ENCODE data around the gene ZNF483. TPM values are rescaled to one million over a fixed set of nuclear protein-coding genes. Genes with fewer than 3 reads are reported as not detected.
"Not testable (repeated sequence)": the region's sequence is repeated elsewhere in the genome, so short reads cannot be mapped to it uniquely, and the experiment has no call there.

Gene ZNF483
- total and polyA plus RNA-seq, 4 donors, result 1.2 to 21.8 (median 14.6) TPM; not detected in 1

GRCh38 chr9:111561165-111561719, 36.3 kb downstream of the ZNF483 start:
- no peak for DNase-seq
- intact Hi-C loops (cut with DNase I), result no loop called here
- H3K4me3 ChIP-seq (ENCODE audit: low read length in 2 of 2), result no peak overlapping the region
- peaks cover 0 to 2% of the 10 kb centered on the region in 2 donors for H3K36me3 ChIP-seq (ENCODE audit: control insufficient read depth in 1 of 2, insufficient read depth in 2 of 2, low read length in 1 of 2)
- ATAC-seq (ENCODE audit: low FRiP score), result no peak
- peaks cover 3% of the 10 kb centered on the region for H3K9me3 ChIP-seq (ENCODE audit: control insufficient read depth, low read length)
- no peaks in the 10 kb centered on the region for H3K27me3 ChIP-seq (ENCODE audit: control insufficient read depth in 1 of 2, insufficient read depth in 2 of 2, low read length in 1 of 2)
- H3K4me1 ChIP-seq (ENCODE audit: control insufficient read depth in 1 of 2, insufficient read depth in 2 of 2, low read length in 2 of 2), result no peaks in the 10 kb centered on the region
- H3K27ac ChIP-seq (ENCODE audit: low read depth in 1 of 2, low read length in 2 of 2), result no peak overlapping the region

DNA sequence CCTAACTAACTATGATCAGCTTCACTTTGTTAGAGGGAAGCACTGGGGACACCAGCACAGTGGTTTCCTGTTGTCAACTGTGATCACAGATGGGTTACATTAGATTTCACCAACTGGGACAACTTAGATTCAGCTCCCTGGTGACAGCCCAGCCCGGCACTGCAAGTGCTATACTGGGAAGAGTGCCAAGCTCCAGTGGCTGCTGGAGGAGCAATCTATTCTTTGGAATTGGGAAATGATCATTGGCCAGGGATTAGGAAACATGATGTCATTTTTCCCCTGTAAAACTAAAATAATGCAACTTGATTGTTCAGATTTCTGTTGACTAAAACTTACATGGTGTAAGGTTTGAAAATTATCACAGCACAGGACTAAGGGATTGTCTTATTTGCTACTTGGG, 41.3 kb downstream of the ZNF483 start:
- WGBS, 2 donors, result 34 to 47% methylated on average over 1 of the region's 1 CpG
- ATAC-seq (ENCODE audit: low FRiP score), result peak; percentile 44
- Histone ChIP-seq H3K27me3 (ENCODE audit: control insufficient read depth in 1 of 2, insufficient read depth in 2 of 2, low read length in 1 of 2) (no peaks in the 10 kb centered on the region), H3K4me3 (ENCODE audit: low read length in 2 of 2) (no peak overlapping the region), H3K9me3 (ENCODE audit: control insufficient read depth, low read length) (peaks cover 1% of the 10 kb centered on the region), H3K27ac (ENCODE audit: low read depth in 1 of 2, low read length in 2 of 2) (no peak overlapping the region), H3K4me1 (ENCODE audit: control insufficient read depth in 1 of 2, insufficient read depth in 2 of 2, low read length in 2 of 2) (no peaks in the 10 kb centered on the region), H3K36me3 (ENCODE audit: control insufficient read depth in 1 of 2, insufficient read depth in 2 of 2, low read length in 1 of 2) (peaks cover 6 to 17% of the 10 kb centered on the region in 2 donors)
- DNase-seq, result no peak
- intact Hi-C loops (cut with DNase I), result no loop called here

DNA sequence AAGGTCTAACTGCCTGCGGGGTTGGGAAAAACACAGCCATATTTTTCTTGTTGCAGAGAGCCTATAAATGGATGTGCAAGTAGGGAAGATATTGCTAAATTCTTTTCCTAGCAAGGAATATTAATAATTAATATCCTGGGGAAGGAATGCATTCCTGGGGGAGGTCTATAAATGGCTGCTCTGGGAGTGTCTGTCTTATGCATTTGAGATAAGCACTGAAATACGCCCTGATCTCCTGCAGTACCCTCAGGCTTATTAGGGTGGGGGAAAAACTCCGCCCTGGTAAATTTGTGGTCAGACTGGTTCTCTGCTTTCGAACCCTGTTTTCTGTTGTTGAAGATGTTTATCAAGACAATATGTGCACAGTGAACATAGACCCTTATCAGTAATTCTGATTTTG, 43.1 kb downstream of the ZNF483 start:
- not testable (repeated sequence) for ATAC-seq (ENCODE audit: low FRiP score)
- H3K36me3 ChIP-seq (ENCODE audit: control insufficient read depth in 1 of 2, insufficient read depth in 2 of 2, low read length in 1 of 2), result peaks cover 10 to 18% of the 10 kb centered on the region in 2 donors
- WGBS, 2 donors, result 96 to 97% methylated on average over 4 of the region's 4 CpGs

DNA sequence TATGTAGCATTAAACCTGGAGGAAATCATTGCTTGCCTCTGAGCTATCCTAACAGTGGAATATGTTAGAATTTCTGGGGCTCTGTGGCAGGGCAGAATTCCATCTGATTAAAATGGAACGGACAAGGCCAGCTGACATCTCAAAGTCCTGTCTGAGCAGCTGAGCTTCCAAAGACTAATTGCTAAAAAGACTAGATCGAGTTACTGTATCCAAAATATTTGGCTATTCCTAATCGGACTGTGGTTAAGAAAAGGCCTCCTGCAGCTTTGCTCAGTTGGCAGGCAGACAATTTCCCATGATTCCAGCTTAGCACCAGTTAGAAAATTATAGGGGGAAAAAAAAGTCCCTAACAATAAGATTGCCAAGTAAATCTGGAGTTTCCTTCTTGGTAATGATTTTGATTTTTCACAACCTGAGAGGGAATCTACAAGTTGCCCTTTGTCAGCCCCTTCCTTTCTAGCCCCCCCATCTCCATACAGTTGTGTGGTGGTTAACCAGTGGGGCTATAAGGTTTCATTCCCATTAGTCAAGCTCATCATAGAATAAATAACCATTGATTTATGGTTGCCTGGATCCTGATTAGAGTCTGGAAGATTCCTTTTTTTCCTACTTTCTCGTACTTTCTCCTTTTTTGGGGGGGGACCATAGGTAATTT, 48.1 kb downstream of the ZNF483 start:
- DNase-seq, result no peak
- intact Hi-C loops (cut with DNase I), result no loop called here
- Histone ChIP-seq H3K9me3 (ENCODE audit: control insufficient read depth, low read length) (peaks cover 1% of the 10 kb centered on the region), H3K27ac (ENCODE audit: low read depth in 1 of 2, low read length in 2 of 2) (no peak overlapping the region), H3K27me3 (ENCODE audit: control insufficient read depth in 1 of 2, insufficient read depth in 2 of 2, low read length in 1 of 2) (no peaks in the 10 kb centered on the region), H3K4me3 (ENCODE audit: low read length in 2 of 2) (no peak overlapping the region), H3K4me1 (ENCODE audit: control insufficient read depth in 1 of 2, insufficient read depth in 2 of 2, low read length in 2 of 2) (no peaks in the 10 kb centered on the region), H3K36me3 (ENCODE audit: control insufficient read depth in 1 of 2, insufficient read depth in 2 of 2, low read length in 1 of 2) (peaks cover 15 to 16% of the 10 kb centered on the region in 2 donors)
- no peak for ATAC-seq (ENCODE audit: low FRiP score)
- 31 to 32% methylated on average over 4 of the region's 4 CpGs for WGBS, 2 donors

More for the DNA sequence above, 43.1 kb downstream of the ZNF483 start:
- H3K4me1 ChIP-seq (ENCODE audit: control insufficient read depth in 1 of 2, insufficient read depth in 2 of 2, low read length in 2 of 2); H3K4me3 ChIP-seq (ENCODE audit: low read length in 2 of 2); H3K27me3 ChIP-seq (ENCODE audit: control insufficient read depth in 1 of 2, insufficient read depth in 2 of 2, low read length in 1 of 2); DNase-seq; intact Hi-C loops (cut with DNase I); H3K27ac ChIP-seq (ENCODE audit: low read depth in 1 of 2, low read length in 2 of 2); H3K9me3 ChIP-seq (ENCODE audit: control insufficient read depth, low read length): not testable (repeated sequence)

GRCh38 chr9:111582888-111583287, 57.9 kb downstream of the ZNF483 start:
- Histone ChIP-seq H3K4me1 (ENCODE audit: control insufficient read depth in 1 of 2, insufficient read depth in 2 of 2, low read length in 2 of 2) (no peaks in the 10 kb centered on the region), H3K4me3 (ENCODE audit: low read length in 2 of 2) (no peak overlapping the region), H3K27me3 (ENCODE audit: control insufficient read depth in 1 of 2, insufficient read depth in 2 of 2, low read length in 1 of 2) (no peaks in the 10 kb centered on the region), H3K9me3 (ENCODE audit: control insufficient read depth, low read length) (no peaks in the 10 kb centered on the region), H3K36me3 (ENCODE audit: control insufficient read depth in 1 of 2, insufficient read depth in 2 of 2, low read length in 1 of 2) (peaks cover 0 to 10% of the 10 kb centered on the region in 2 donors), H3K27ac (ENCODE audit: low read depth in 1 of 2, low read length in 2 of 2) (no peak overlapping the region)
- DNase-seq, result no peak
- 72 to 77% methylated on average over 3 of the region's 3 CpGs for WGBS, 2 donors
- no peak for ATAC-seq (ENCODE audit: low FRiP score)
- intact Hi-C loops (cut with DNase I), result no loop called here

- ATAC-seq (ENCODE audit: low FRiP score) (no peak), DNase-seq (no peak)
- Histone ChIP-seq H3K36me3 (ENCODE audit: control insufficient read depth in 1 of 2, insufficient read depth in 2 of 2, low read length in 1 of 2) (peaks cover 0 to 10% of the 10 kb centered on the region in 2 donors), H3K4me3 (ENCODE audit: low read length in 2 of 2) (no peak overlapping the region), H3K9me3 (ENCODE audit: control insufficient read depth, low read length) (no peaks in the 10 kb centered on the region), H3K27ac (ENCODE audit: low read depth in 1 of 2, low read length in 2 of 2) (no peak overlapping the region), H3K27me3 (ENCODE audit: control insufficient read depth in 1 of 2, insufficient read depth in 2 of 2, low read length in 1 of 2) (no peaks in the 10 kb centered on the region), H3K4me1 (ENCODE audit: control insufficient read depth in 1 of 2, insufficient read depth in 2 of 2, low read length in 2 of 2) (no peaks in the 10 kb centered on the region)
- intact Hi-C loops (cut with DNase I), result no loop called here
- WGBS, 2 donors, result 95 to 97% methylated on average over 5 of the region's 5 CpGs
Observed at GRCh38 chr9:111586378-111586777, 61.4 kb downstream of the ZNF483 start.

- 56 to 72% methylated on average over 5 of the region's 5 CpGs for WGBS, 2 donors
Observed at GRCh38 chr9:111588846-111589245, 63.9 kb downstream of the ZNF483 start.

DNA sequence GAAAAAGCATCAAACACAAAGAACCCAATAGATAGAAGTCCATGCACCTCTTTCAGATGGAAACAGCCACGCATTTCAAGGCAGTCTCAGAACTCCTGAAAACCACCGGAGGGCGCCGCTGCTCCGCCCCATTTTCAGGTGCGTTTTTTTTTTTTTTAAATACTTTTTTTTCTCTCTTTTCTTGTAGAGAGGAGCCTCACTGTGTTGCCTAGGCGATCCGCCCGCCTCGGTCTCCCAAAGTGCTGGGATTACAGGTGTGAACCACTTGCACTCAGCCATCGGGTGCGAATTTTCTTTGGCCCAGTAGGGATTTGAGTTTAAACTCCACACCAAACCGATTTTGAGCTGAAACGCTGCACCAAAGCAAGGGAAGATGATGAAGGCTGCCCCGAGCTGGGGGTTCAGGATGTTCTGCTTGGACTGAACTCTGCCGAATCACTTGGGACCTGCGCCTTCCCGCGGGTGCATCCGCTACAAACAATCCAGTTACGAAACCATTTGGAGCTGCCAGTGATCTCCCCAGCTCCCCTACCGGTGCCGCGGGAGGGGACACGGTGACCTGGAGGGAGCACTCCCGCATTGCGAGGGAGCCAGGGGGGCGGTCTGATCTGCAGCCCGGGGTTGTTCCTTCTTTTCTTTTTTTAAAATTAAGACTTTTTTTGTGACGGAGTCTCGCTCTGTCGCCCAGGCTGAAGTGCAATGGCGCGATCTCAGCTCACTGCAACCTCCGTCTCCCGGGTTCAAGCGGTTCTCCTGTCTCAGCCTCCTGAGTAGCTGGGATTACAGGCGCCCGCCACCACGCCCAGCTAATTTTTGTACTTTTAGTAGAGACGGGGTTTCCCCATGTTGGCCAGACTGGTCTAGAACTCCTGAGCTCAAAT, 73.1 kb downstream of the ZNF483 start:
- peaks cover 0 to 2% of the 10 kb centered on the region in 2 donors for H3K36me3 ChIP-seq (ENCODE audit: control insufficient read depth in 1 of 2, insufficient read depth in 2 of 2, low read length in 1 of 2)
- ATAC-seq (ENCODE audit: low FRiP score), result peak; percentile 49
- H3K27ac ChIP-seq (ENCODE audit: low read depth in 1 of 2, low read length in 2 of 2), result no peak overlapping the region
- H3K27me3 ChIP-seq (ENCODE audit: control insufficient read depth in 1 of 2, insufficient read depth in 2 of 2, low read length in 1 of 2), result no peaks in the 10 kb centered on the region
- intact Hi-C loops (cut with DNase I), result loop anchor here (2.0 to 10.0 kb wide), 4 partner anchors 65 to 474 kb away; no protein-coding TSS in a partner anchor
- DNase-seq, result peak; percentile 66 to 84
- WGBS, 2 donors, result 1% methylated on average over 41 of the region's 41 CpGs
- H3K4me3 ChIP-seq (ENCODE audit: low read length in 2 of 2), result peak overlapping the region; percentile 62 to 84
- H3K4me1 ChIP-seq (ENCODE audit: control insufficient read depth in 1 of 2, insufficient read depth in 2 of 2, low read length in 2 of 2), result no peaks in the 10 kb centered on the region
- no peaks in the 10 kb centered on the region for H3K9me3 ChIP-seq (ENCODE audit: control insufficient read depth, low read length)

More at GRCh38 chr9:111588846-111589245, 63.9 kb downstream of the ZNF483 start:
- Histone ChIP-seq H3K27me3 (ENCODE audit: control insufficient read depth in 1 of 2, insufficient read depth in 2 of 2, low read length in 1 of 2) (no peaks in the 10 kb centered on the region), H3K4me1 (ENCODE audit: control insufficient read depth in 1 of 2, insufficient read depth in 2 of 2, low read length in 2 of 2) (no peaks in the 10 kb centered on the region), H3K27ac (ENCODE audit: low read depth in 1 of 2, low read length in 2 of 2) (no peak overlapping the region), H3K36me3 (ENCODE audit: control insufficient read depth in 1 of 2, insufficient read depth in 2 of 2, low read length in 1 of 2) (peaks cover 0 to 4% of the 10 kb centered on the region in 2 donors), H3K4me3 (ENCODE audit: low read length in 2 of 2) (no peak overlapping the region), H3K9me3 (ENCODE audit: control insufficient read depth, low read length) (no peaks in the 10 kb centered on the region)
- intact Hi-C loops (cut with DNase I), result no loop called here
- DNase-seq, result no peak
- no peak for ATAC-seq (ENCODE audit: low FRiP score)

Measured in aorta (tissue), 5 donors.